Peyer's patch (tissue), 4 donors: Measurements from ENCODE around the gene COL23A1.

ENCODE experiments used
- POLR2A ChIP-seq, 2 donors: fragments of 450-650 bp; IDR thresholded peaks; one replicate each; pipeline ENCODE4 v1.5.1; 2017; ENCODE audit warnings: antibody characterized with exemption in 2 of 2, mild to moderate bottlenecking in 2 of 2, moderate library complexity in 2 of 2
- TF ChIP-seq, protein P1 (sequence below), 6 experiments: fragments of 450-650 bp in 4 of 6; fragments of 200-600 bp in 2 of 6; sonication (generic) in 1 of 6; IDR thresholded peaks; one replicate each; pipeline ENCODE4 v1.5.1; 2017 to 2019; ENCODE audit warnings: antibody characterized with exemption in 6 of 6, mild to moderate bottlenecking in 3 of 6, moderate library complexity in 1 of 6

GRCh38 chr5:178483620-178484019, 106.6 kb downstream of the COL23A1 start:
- TF ChIP-seq POLR2A (IDR thresholded peaks at IDR 0.05) = no peak
- TF ChIP-seq, protein P1, sequence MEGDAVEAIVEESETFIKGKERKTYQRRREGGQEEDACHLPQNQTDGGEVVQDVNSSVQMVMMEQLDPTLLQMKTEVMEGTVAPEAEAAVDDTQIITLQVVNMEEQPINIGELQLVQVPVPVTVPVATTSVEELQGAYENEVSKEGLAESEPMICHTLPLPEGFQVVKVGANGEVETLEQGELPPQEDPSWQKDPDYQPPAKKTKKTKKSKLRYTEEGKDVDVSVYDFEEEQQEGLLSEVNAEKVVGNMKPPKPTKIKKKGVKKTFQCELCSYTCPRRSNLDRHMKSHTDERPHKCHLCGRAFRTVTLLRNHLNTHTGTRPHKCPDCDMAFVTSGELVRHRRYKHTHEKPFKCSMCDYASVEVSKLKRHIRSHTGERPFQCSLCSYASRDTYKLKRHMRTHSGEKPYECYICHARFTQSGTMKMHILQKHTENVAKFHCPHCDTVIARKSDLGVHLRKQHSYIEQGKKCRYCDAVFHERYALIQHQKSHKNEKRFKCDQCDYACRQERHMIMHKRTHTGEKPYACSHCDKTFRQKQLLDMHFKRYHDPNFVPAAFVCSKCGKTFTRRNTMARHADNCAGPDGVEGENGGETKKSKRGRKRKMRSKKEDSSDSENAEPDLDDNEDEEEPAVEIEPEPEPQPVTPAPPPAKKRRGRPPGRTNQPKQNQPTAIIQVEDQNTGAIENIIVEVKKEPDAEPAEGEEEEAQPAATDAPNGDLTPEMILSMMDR (IDR thresholded peaks at IDR 0.05) = no peak
